Chondrocyte (in vitro differentiated cells): ENCODE data around the gene LGALS16. TPM values are rescaled to one million over a fixed set of nuclear protein-coding genes. Genes with fewer than 3 reads are reported as not detected.
"Not testable (repeated sequence)": the region's sequence is repeated elsewhere in the genome, so short reads cannot be mapped to it uniquely, and the experiment has no call there.

Source experiments
- DNase-seq: peaks from one replicate; pipeline ENCODE4 v3.0.0; 2021; ENCODE audit warnings: mixed read lengths, low spot score
- H3K27ac Mint-ChIP-seq: one replicate; pipeline ENCODE4 v1.8.0; 2021; ENCODE audit warnings: mild to moderate bottlenecking, moderate library complexity, mixed read lengths; ENCODE audit not compliant: unreplicated experiment
- H3K27me3 Mint-ChIP-seq: 2 replicates; pipeline ENCODE4 v1.8.0; 2021; ENCODE audit warnings: low read depth, mixed read lengths
- H3K36me3 Mint-ChIP-seq: 2 replicates; pipeline ENCODE4 v1.8.0; 2021; ENCODE audit warnings: low read depth, mixed read lengths
- H3K4me1 Mint-ChIP-seq: 2 replicates; pipeline ENCODE4 v1.8.0; 2021; ENCODE audit warnings: low read depth, mild to moderate bottlenecking, mixed read lengths
- H3K4me3 Mint-ChIP-seq: one replicate; pipeline ENCODE4 v1.8.0; 2021; ENCODE audit warnings: mild to moderate bottlenecking, moderate library complexity, mixed read lengths; ENCODE audit not compliant: unreplicated experiment
- H3K9me3 Mint-ChIP-seq: 2 replicates; pipeline ENCODE4 v1.8.0; 2021; ENCODE audit warnings: low read depth, mixed read lengths
- CTCF ChIP-seq: fragments of 200-600 bp; sonication (generic); IDR thresholded peaks from 2 replicates; pipeline ENCODE4 v1.5.0; 2021; ENCODE audit warnings: antibody characterized with exemption, mild to moderate bottlenecking, moderate library complexity
- total RNA-seq: library from RNA; stranded (reverse); gene quantifications from 3 replicates; pipeline ENCODE4 v1.2.1, GENCODE V29; 2021

Gene LGALS16
- total RNA-seq, 1 donor from 2014 or later = not detected

GRCh38 chr19:39681416-39681815 is 25.7 kb downstream of the LGALS16 start:
- H3K4me3 Mint-ChIP-seq = no peak overlapping the region
- H3K27ac Mint-ChIP-seq = no peak overlapping the region
- DNase-seq = no peak
- no peaks in the 10 kb centered on the region for H3K4me1 Mint-ChIP-seq
- H3K36me3 Mint-ChIP-seq = no peaks in the 10 kb centered on the region
- TF ChIP-seq CTCF = no peak
- H3K27me3 Mint-ChIP-seq = peaks cover 8% of the 10 kb centered on the region
- no peaks in the 10 kb centered on the region for H3K9me3 Mint-ChIP-seq

- Mint-ChIP-seq H3K36me3 (no peaks in the 10 kb centered on the region), H3K27ac (no peak overlapping the region), H3K4me1 (no peaks in the 10 kb centered on the region), H3K27me3 (peaks cover 7% of the 10 kb centered on the region), H3K4me3 (no peak overlapping the region), H3K9me3 (peaks cover 10% of the 10 kb centered on the region)
- TF ChIP-seq CTCF = no peak
- no peak for DNase-seq
Observed at GRCh38 chr19:39684267-39684666, 28.6 kb downstream of the LGALS16 start.

GRCh38 chr19:39686739-39687138 is 31.0 kb downstream of the LGALS16 start:
- Mint-ChIP-seq H3K27me3 (peaks cover 4% of the 10 kb centered on the region), H3K4me1 (no peaks in the 10 kb centered on the region), H3K9me3 (peaks cover 18% of the 10 kb centered on the region), H3K36me3 (no peaks in the 10 kb centered on the region), H3K4me3 (no peak overlapping the region), H3K27ac (no peak overlapping the region)
- DNase-seq = no peak
- TF ChIP-seq CTCF = no peak

- not testable (repeated sequence) for H3K36me3 Mint-ChIP-seq, H3K4me1 Mint-ChIP-seq, H3K27ac Mint-ChIP-seq, H3K4me3 Mint-ChIP-seq, DNase-seq, H3K27me3 Mint-ChIP-seq
- peaks cover 18% of the 10 kb centered on the region for H3K9me3 Mint-ChIP-seq
Observed at GRCh38 chr19:39688637-39689036, 32.9 kb downstream of the LGALS16 start.

GRCh38 chr19:39692166-39692565 is 36.5 kb downstream of the LGALS16 start:
- Mint-ChIP-seq H3K4me1 (no peaks in the 10 kb centered on the region), H3K27ac (no peak overlapping the region), H3K4me3 (no peak overlapping the region), H3K27me3 (peaks cover 15% of the 10 kb centered on the region), H3K36me3 (no peaks in the 10 kb centered on the region), H3K9me3 (peaks cover 18% of the 10 kb centered on the region)
- no peak for DNase-seq
- no peak for TF ChIP-seq CTCF

- Mint-ChIP-seq H3K4me3 (no peak overlapping the region), H3K9me3 (peaks cover 18% of the 10 kb centered on the region), H3K27ac (no peak overlapping the region), H3K27me3 (peaks cover 15% of the 10 kb centered on the region), H3K4me1 (no peaks in the 10 kb centered on the region), H3K36me3 (no peaks in the 10 kb centered on the region)
- no peak for TF ChIP-seq CTCF
- DNase-seq = no peak
Observed at GRCh38 chr19:39692822-39693221, 37.1 kb downstream of the LGALS16 start.
